HFF-Myc (cell line): ENCODE data around the gene GPR156.

Source experiments
- DNase-seq: peaks from one replicate; pipeline ENCODE4 v3.0.0-alpha.2; 2011; ENCODE audit warnings: low read depth; ENCODE audit errors: extremely low read depth
- H3K4me3 ChIP-seq: replicated peaks from 2 replicates; pipeline ENCODE4 v1.5.1; 2011; ENCODE audit warnings: low read depth, mild to moderate bottlenecking, control low read depth, low read length
- TF ChIP-seq, protein P1 (sequence below): IDR thresholded peaks from 2 replicates; pipeline ENCODE4 v1.5.1; 2012; ENCODE audit warnings: mild to moderate bottlenecking, low read depth, low read length, control low read depth; ENCODE audit errors: missing control alignments

Gene GPR156

DNA sequence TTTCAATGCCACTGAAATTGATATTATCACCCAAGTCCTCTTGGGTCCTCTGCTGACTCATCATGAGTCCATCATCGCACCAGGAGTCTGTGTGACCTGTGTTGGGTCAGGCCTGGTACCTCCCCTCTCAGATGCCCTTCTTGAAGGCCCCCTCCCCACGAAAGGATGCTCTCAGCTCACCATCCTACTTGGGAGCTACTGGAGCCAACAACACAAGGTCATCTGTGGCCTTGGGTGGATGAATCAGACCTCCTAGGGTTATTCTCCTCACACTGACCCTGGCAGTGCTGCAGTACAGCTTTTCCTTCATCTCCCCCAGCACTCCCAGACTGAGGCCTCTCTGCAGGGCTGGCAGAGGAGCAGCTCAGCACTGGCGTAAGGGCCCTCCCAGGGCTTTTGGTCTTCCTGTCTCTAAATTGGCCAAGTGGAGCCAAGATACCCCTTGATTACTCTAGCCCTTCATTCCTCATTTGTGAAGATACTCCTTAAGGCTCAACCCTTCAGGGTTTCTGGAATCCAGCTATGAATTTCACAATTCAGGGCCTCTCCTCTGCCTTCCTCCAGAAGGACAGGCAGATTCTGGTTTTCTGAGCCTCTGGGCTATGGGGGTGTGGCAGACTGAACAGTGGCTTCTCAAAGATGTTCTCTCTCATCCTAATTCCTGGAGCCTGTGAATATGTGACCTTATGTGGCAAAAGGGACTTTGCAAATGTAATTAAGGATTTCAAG, 110.0 kb downstream of the GPR156 start:
- no peak overlapping the region for H3K4me3 ChIP-seq
- TF ChIP-seq, protein P1, sequence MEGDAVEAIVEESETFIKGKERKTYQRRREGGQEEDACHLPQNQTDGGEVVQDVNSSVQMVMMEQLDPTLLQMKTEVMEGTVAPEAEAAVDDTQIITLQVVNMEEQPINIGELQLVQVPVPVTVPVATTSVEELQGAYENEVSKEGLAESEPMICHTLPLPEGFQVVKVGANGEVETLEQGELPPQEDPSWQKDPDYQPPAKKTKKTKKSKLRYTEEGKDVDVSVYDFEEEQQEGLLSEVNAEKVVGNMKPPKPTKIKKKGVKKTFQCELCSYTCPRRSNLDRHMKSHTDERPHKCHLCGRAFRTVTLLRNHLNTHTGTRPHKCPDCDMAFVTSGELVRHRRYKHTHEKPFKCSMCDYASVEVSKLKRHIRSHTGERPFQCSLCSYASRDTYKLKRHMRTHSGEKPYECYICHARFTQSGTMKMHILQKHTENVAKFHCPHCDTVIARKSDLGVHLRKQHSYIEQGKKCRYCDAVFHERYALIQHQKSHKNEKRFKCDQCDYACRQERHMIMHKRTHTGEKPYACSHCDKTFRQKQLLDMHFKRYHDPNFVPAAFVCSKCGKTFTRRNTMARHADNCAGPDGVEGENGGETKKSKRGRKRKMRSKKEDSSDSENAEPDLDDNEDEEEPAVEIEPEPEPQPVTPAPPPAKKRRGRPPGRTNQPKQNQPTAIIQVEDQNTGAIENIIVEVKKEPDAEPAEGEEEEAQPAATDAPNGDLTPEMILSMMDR, result no peak
- no peak for DNase-seq

DNA sequence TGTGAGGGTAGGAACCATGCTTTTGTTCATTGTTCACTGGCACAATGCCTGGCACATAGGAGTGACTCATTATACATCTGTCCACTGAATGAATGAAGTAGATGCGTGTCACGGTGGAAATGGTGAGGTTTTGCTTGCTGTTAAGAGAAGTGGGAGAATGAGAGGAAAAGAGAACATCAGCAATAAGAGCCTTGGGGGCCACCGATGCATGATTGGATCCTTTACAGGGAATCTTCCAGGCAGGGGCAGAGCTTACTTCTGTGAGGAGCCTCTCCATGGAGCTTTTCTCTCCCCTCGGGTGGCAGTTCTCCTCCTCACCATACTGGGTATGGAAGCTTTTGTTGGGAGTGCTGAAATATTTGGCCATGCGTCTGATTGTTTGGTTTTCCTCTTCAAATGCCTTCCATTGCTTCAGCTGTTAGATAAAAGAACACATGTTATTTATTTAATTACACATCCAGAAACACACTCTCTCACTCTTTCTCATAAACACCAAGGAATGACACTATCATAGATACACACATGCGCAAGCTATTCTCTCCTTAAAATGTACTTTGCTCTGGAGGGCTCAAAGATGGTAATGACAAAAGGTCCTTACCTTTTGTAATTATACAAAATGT, 111.9 kb downstream of the GPR156 start:
- DNase-seq, result no peak
- TF ChIP-seq, protein P1, result no peak
- H3K4me3 ChIP-seq, result no peak overlapping the region

DNA sequence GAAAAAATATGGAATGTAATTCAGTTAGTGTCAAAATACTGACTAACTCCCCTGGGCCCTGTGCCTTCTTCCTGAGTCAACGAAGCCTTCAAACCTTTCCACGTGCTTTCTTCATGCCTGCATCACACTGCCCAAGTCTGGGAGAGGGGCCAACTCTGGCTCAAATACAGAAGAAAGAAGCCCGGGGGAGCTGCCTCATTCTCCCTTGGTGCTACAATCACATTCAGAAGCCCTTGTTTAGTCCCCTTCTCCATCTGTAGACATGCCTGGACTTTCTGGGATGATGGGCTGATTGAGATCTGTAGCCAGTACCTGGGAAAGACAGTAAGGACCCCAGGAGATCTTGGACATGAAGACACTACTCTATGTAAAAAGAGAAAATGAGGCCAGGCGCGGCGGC, 113.0 kb downstream of the GPR156 start:
- no peak overlapping the region for H3K4me3 ChIP-seq
- DNase-seq, result no peak
- TF ChIP-seq, protein P1, result no peak

DNA sequence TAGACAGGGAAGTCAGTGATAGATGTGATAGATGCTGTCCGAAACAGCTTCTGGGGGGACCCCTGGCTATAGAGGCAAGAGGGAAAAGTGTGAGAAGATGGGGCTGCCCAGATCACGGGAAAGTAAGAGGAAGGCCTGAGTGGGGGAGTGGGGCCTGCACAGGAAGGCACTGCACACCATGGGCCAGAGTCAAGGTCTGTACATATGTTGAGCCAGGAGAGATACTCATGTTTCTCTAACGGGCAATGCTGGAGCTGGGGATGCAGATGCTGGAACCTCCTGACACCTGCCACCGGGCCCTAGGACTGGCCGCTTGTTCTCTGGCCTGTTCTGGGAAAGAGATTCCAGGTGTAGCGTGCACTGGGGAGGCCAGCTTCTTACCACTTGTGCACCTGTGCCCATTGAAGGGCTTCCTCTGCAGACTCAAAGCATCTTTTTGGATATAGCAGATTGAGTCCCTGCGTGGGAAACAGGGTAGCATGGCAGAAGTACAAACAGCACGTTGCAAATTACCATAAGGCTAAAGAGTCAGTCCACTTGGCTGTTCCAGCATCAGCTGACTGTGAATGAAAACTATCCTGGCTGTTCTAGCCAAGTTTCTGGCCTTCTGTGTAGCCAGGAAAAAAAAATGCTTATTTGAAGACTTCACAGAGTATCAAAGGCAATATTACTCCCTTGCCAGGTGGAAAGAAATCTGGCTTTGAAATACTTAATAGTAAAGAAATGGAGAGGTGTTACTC, 113.7 kb downstream of the GPR156 start:
- TF ChIP-seq, protein P1, result no peak
- no peak overlapping the region for H3K4me3 ChIP-seq
- no peak for DNase-seq

DNA sequence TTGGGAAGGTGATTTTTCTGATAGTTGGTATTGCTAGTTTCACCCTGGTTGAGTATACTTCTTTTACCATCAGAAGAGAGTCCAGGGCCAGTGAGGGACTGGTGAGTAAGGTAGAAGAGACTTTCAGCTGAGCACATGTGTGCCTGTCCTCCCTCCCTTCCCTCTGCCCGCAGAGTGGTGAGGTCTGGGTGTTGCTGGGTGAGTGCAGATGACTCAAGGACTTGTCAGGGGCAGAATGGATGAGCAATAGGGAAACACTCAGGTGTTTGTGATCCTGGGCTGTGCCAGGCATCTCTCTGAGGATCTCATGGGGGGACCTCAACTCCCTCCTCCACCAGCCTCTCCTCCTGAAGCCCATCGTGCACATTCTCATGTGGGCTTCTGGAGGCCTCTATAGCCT, 114.8 kb downstream of the GPR156 start:
- no peak overlapping the region for H3K4me3 ChIP-seq
- TF ChIP-seq, protein P1, result no peak
- no peak for DNase-seq

DNA sequence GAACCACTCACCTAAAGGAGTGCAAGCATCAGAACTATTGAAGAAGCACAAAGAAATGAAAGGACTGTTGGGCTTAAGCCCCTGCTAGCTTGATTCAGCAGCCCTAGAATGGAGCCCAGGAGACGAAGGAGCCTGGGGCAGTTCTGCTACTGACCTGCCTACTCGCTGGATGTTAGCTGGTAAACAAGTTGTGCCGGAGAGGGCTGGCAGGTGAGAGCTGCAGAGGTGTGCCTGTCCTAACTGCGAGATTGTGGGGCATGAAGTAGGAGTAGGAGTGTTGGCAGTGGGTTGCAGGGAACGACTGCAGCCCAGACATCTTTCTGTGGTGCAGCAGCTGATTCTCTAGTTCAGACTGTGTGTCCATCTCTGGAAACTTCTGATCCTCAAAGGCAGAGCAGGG, 115.6 kb downstream of the GPR156 start:
- no peak for DNase-seq
- TF ChIP-seq, protein P1, result no peak
- no peak overlapping the region for H3K4me3 ChIP-seq
